ENCODE results near the gene CD8B2.
A peak's percentile ranks its signal among the peaks of the same experiment; 100 is the strongest.

The CD8B2 gene

DNA sequence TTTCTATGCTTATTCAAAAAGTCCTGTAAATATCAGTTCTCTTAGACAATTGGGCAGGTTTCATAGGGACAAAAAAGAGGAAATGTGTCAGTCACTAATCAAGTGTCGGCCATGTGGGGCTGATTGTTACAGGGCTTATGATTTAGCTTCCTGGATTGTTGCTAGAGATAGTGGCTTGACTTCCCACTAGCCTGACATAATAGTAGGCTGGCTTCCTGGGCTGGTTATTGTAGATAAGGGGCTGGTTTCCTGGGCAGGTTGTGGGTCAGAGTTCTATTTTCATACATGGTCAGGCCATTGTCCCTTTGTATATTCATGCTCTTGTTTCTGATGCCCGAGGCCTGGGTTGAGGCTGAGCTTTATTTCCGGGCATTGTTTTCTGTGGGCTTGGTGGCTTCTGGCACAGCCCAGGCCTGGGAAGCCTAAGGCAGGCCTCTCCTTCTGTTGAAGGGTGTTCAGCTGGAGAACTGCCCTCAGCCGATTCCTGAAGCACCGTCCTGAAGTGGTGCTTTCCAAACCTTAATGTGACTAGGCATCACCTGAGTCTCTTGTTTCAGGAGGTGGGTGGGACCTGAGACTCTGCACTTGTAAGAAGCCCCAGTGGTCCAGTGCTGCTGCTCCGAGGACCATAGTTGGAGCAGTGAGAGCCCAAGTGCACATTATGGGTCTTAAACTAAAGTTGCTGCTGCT is 37.0 kb downstream of the CD8B2 start:
- Histone ChIP-seq H4K8ac (ENCODE audit: low read depth, low read length) (no peak overlapping the region), H3K56ac (ENCODE audit: low read length) (no peak overlapping the region), H3K27ac (ENCODE audit: low read depth, low read length) (no peak overlapping the region), H3K18ac (ENCODE audit: low read length) (no peak overlapping the region), H3K79me2 (ENCODE audit: control insufficient read depth, insufficient read depth, low read length) (no peaks in the 10 kb centered on the region), H3K4me3 (ENCODE audit: low read length) (no peak overlapping the region), H3K23ac (ENCODE audit: low read length) (no peak overlapping the region), H2BK15ac (replicated peaks; ENCODE audit: low read depth) (no peak overlapping the region), H2BK120ac (ENCODE audit: low read depth, low read length) (no peak overlapping the region), H3K36me3 (ENCODE audit: control insufficient read depth, insufficient read depth, low read length) (no peaks in the 10 kb centered on the region), H3K27me3 (ENCODE audit: insufficient read depth, low read length, poor library complexity) (no peaks in the 10 kb centered on the region), H3K79me1 (ENCODE audit: low read length) (no peaks in the 10 kb centered on the region), H3K4ac (ENCODE audit: low read depth, low read length) (no peak overlapping the region), H2AK5ac (ENCODE audit: low read length) (no peak overlapping the region), H3K4me2 (ENCODE audit: low read length) (no peak overlapping the region), H4K5ac (ENCODE audit: low read length) (no peak overlapping the region), H3K4me1 (ENCODE audit: control insufficient read depth, low read depth, low read length) (no peaks in the 10 kb centered on the region), H3K9ac (ENCODE audit: low read length) (no peak overlapping the region), H2BK5ac (ENCODE audit: low read length) (no peak overlapping the region)
- no peak for DNase-seq
- no CpG with 5 or more reads among the region's 6 CpGs for WGBS (ENCODE audit: extremely low coverage, insufficient coverage, low lambda C conversion rate)

- Histone ChIP-seq H3K27ac (ENCODE audit: low read depth, low read length) (no peak overlapping the region), H3K9ac (ENCODE audit: low read length) (no peak overlapping the region), H3K27me3 (ENCODE audit: insufficient read depth, low read length, poor library complexity) (no peaks in the 10 kb centered on the region), H2AK5ac (ENCODE audit: low read length) (no peak overlapping the region), H3K79me2 (ENCODE audit: control insufficient read depth, insufficient read depth, low read length) (no peaks in the 10 kb centered on the region), H3K18ac (ENCODE audit: low read length) (no peak overlapping the region), H4K8ac (ENCODE audit: low read depth, low read length) (no peak overlapping the region), H2BK15ac (replicated peaks; ENCODE audit: low read depth) (no peak overlapping the region), H4K5ac (ENCODE audit: low read length) (no peak overlapping the region), H3K23ac (ENCODE audit: low read length) (no peak overlapping the region), H3K36me3 (ENCODE audit: control insufficient read depth, insufficient read depth, low read length) (no peaks in the 10 kb centered on the region), H3K79me1 (ENCODE audit: low read length) (no peaks in the 10 kb centered on the region), H3K4ac (ENCODE audit: low read depth, low read length) (no peak overlapping the region), H2BK5ac (ENCODE audit: low read length) (no peak overlapping the region), H2BK120ac (ENCODE audit: low read depth, low read length) (no peak overlapping the region), H3K56ac (ENCODE audit: low read length) (no peak overlapping the region), H3K4me2 (ENCODE audit: low read length) (no peak overlapping the region), H3K4me3 (ENCODE audit: low read length) (no peak overlapping the region), H3K4me1 (ENCODE audit: control insufficient read depth, low read depth, low read length) (no peaks in the 10 kb centered on the region)
- DNase-seq, result no peak
- no CpG with 5 or more reads among the region's 2 CpGs for WGBS (ENCODE audit: extremely low coverage, insufficient coverage, low lambda C conversion rate)
Measured at GRCh38 chr2:106530866-106531265, 43.7 kb downstream of the CD8B2 start.

DNA sequence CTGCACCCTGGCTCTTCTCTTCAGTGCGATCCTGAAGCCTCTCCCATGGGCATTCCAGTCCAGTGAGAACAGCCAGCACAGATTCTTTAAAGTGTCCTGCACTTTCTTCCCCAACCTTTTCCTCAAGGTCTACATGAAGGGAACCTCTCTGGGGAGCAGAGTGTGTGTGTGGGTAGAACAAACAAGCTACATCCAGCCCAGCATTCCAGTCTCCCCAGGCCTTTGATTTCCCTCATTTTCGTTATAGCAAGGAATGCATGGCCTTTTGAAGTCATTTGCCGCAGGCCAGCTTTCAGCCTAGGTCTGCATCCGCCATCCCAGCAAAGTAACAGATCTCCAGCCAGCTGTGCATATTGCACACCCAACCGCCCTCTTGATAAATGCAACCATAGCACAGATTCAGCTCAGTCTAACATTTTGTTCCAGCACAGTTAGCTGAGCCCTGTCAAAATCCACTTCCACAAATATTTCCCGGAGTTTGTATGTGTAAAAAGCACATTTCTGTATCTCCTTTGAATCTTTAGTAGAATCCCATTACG is 44.6 kb downstream of the CD8B2 start:
- Histone ChIP-seq H2AK5ac (ENCODE audit: low read length) (no peak overlapping the region), H3K23ac (ENCODE audit: low read length) (no peak overlapping the region), H4K5ac (ENCODE audit: low read length) (no peak overlapping the region), H3K9ac (ENCODE audit: low read length) (no peak overlapping the region), H3K4me1 (ENCODE audit: control insufficient read depth, low read depth, low read length) (no peaks in the 10 kb centered on the region), H3K27ac (ENCODE audit: low read depth, low read length) (no peak overlapping the region), H2BK15ac (replicated peaks; ENCODE audit: low read depth) (no peak overlapping the region), H3K79me1 (ENCODE audit: low read length) (no peaks in the 10 kb centered on the region), H3K4ac (ENCODE audit: low read depth, low read length) (no peak overlapping the region), H3K4me2 (ENCODE audit: low read length) (no peak overlapping the region), H4K8ac (ENCODE audit: low read depth, low read length) (no peak overlapping the region), H3K27me3 (ENCODE audit: insufficient read depth, low read length, poor library complexity) (no peaks in the 10 kb centered on the region), H2BK120ac (ENCODE audit: low read depth, low read length) (no peak overlapping the region), H3K56ac (ENCODE audit: low read length) (no peak overlapping the region), H3K79me2 (ENCODE audit: control insufficient read depth, insufficient read depth, low read length) (no peaks in the 10 kb centered on the region), H3K36me3 (ENCODE audit: control insufficient read depth, insufficient read depth, low read length) (no peaks in the 10 kb centered on the region), H3K4me3 (ENCODE audit: low read length) (no peak overlapping the region), H2BK5ac (ENCODE audit: low read length) (no peak overlapping the region), H3K18ac (ENCODE audit: low read length) (no peak overlapping the region)
- DNase-seq, result peak; percentile 36
- no CpG with 5 or more reads among the region's 7 CpGs for WGBS (ENCODE audit: extremely low coverage, insufficient coverage, low lambda C conversion rate)

DNA sequence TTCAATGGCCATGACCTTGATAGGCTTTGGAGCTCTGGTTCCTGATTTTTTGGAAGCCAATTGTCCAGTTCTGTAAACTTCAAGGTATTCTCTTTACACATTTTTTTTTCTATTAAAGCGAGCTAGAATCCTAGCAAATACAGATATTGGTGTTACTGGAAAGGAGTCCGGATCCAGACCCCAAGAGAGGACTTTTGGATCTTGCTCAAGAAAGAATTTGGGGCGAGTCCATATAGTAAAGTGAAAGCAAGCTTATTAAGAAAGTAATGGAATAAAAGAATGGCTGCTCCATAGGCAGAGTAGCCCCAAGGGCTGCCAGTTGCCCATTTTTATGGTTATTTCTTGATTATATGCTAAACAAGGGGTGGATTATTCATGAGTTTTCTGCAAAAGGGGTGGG is 45.1 kb downstream of the CD8B2 start:
- Histone ChIP-seq H3K18ac (ENCODE audit: low read length) (no peak overlapping the region), H3K4me2 (ENCODE audit: low read length) (no peak overlapping the region), H3K4me3 (ENCODE audit: low read length) (no peak overlapping the region), H3K23ac (ENCODE audit: low read length) (no peak overlapping the region), H3K56ac (ENCODE audit: low read length) (no peak overlapping the region), H2BK120ac (ENCODE audit: low read depth, low read length) (no peak overlapping the region), H3K4ac (ENCODE audit: low read depth, low read length) (no peak overlapping the region), H2BK15ac (replicated peaks; ENCODE audit: low read depth) (no peak overlapping the region), H3K27me3 (ENCODE audit: insufficient read depth, low read length, poor library complexity) (no peaks in the 10 kb centered on the region), H4K5ac (ENCODE audit: low read length) (no peak overlapping the region), H3K79me2 (ENCODE audit: control insufficient read depth, insufficient read depth, low read length) (no peaks in the 10 kb centered on the region), H3K4me1 (ENCODE audit: control insufficient read depth, low read depth, low read length) (no peaks in the 10 kb centered on the region), H3K9ac (ENCODE audit: low read length) (no peak overlapping the region), H4K8ac (ENCODE audit: low read depth, low read length) (no peak overlapping the region), H2BK5ac (ENCODE audit: low read length) (no peak overlapping the region), H3K27ac (ENCODE audit: low read depth, low read length) (no peak overlapping the region), H3K36me3 (ENCODE audit: control insufficient read depth, insufficient read depth, low read length) (no peaks in the 10 kb centered on the region), H2AK5ac (ENCODE audit: low read length) (no peak overlapping the region), H3K79me1 (ENCODE audit: low read length) (no peaks in the 10 kb centered on the region)
- DNase-seq, result no peak
- WGBS (ENCODE audit: extremely low coverage, insufficient coverage, low lambda C conversion rate), result no CpG with 5 or more reads among the region's 3 CpGs

- Histone ChIP-seq H2BK5ac (ENCODE audit: low read length) (no peak overlapping the region), H3K23ac (ENCODE audit: low read length) (no peak overlapping the region), H4K5ac (ENCODE audit: low read length) (no peak overlapping the region), H3K4me2 (ENCODE audit: low read length) (no peak overlapping the region), H3K9ac (ENCODE audit: low read length) (no peak overlapping the region), H4K8ac (ENCODE audit: low read depth, low read length) (no peak overlapping the region), H3K27me3 (ENCODE audit: insufficient read depth, low read length, poor library complexity) (no peaks in the 10 kb centered on the region), H3K79me1 (ENCODE audit: low read length) (no peaks in the 10 kb centered on the region), H2BK15ac (replicated peaks; ENCODE audit: low read depth) (no peak overlapping the region), H3K79me2 (ENCODE audit: control insufficient read depth, insufficient read depth, low read length) (no peaks in the 10 kb centered on the region), H3K4me1 (ENCODE audit: control insufficient read depth, low read depth, low read length) (no peaks in the 10 kb centered on the region), H3K36me3 (ENCODE audit: control insufficient read depth, insufficient read depth, low read length) (no peaks in the 10 kb centered on the region), H2AK5ac (ENCODE audit: low read length) (no peak overlapping the region), H3K4ac (ENCODE audit: low read depth, low read length) (no peak overlapping the region), H3K27ac (ENCODE audit: low read depth, low read length) (no peak overlapping the region), H3K18ac (ENCODE audit: low read length) (no peak overlapping the region), H3K4me3 (ENCODE audit: low read length) (no peak overlapping the region), H2BK120ac (ENCODE audit: low read depth, low read length) (no peak overlapping the region), H3K56ac (ENCODE audit: low read length) (no peak overlapping the region)
- no CpG with 5 or more reads among the region's 6 CpGs for WGBS (ENCODE audit: extremely low coverage, insufficient coverage, low lambda C conversion rate)
- no peak for DNase-seq
Measured at GRCh38 chr2:106534471-106534870, 47.3 kb downstream of the CD8B2 start.

DNA sequence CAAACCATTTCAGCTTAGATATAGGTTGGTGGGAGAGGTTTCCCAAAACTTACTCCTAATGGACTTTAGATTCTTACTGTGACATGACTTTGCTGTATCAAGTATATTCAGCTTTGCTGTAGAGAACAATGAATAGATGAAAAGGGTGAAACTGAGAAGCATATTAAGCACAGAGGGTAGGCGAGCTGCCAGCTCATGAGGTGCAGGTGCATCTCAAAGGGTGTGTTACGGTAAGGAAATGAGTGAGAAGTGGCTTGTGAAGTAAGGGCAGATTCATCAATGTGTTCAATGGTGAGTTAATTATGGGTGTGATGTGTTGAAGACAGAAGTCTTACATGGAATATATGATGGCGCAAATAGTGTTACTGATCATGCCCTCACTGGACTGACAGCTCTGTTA is 49.3 kb downstream of the CD8B2 start:
- Histone ChIP-seq H3K27ac (ENCODE audit: low read depth, low read length) (no peak overlapping the region), H3K56ac (ENCODE audit: low read length) (no peak overlapping the region), H4K8ac (ENCODE audit: low read depth, low read length) (no peak overlapping the region), H4K5ac (ENCODE audit: low read length) (no peak overlapping the region), H2BK15ac (replicated peaks; ENCODE audit: low read depth) (no peak overlapping the region), H3K79me1 (ENCODE audit: low read length) (no peaks in the 10 kb centered on the region), H2AK5ac (ENCODE audit: low read length) (no peak overlapping the region), H3K4me3 (ENCODE audit: low read length) (no peak overlapping the region), H3K79me2 (ENCODE audit: control insufficient read depth, insufficient read depth, low read length) (no peaks in the 10 kb centered on the region), H2BK120ac (ENCODE audit: low read depth, low read length) (no peak overlapping the region), H3K18ac (ENCODE audit: low read length) (no peak overlapping the region), H3K4me1 (ENCODE audit: control insufficient read depth, low read depth, low read length) (no peaks in the 10 kb centered on the region), H3K36me3 (ENCODE audit: control insufficient read depth, insufficient read depth, low read length) (no peaks in the 10 kb centered on the region), H2BK5ac (ENCODE audit: low read length) (no peak overlapping the region), H3K4me2 (ENCODE audit: low read length) (no peak overlapping the region), H3K4ac (ENCODE audit: low read depth, low read length) (no peak overlapping the region), H3K23ac (ENCODE audit: low read length) (no peak overlapping the region), H3K9ac (ENCODE audit: low read length) (no peak overlapping the region), H3K27me3 (ENCODE audit: insufficient read depth, low read length, poor library complexity) (no peaks in the 10 kb centered on the region)
- no CpG with 5 or more reads among the region's 3 CpGs for WGBS (ENCODE audit: extremely low coverage, insufficient coverage, low lambda C conversion rate)
- DNase-seq, result no peak
